ENCODE data around the gene PTOV1.
A peak's percentile ranks its signal among the peaks of the same experiment; 100 is the strongest.

The PTOV1 gene

DNA sequence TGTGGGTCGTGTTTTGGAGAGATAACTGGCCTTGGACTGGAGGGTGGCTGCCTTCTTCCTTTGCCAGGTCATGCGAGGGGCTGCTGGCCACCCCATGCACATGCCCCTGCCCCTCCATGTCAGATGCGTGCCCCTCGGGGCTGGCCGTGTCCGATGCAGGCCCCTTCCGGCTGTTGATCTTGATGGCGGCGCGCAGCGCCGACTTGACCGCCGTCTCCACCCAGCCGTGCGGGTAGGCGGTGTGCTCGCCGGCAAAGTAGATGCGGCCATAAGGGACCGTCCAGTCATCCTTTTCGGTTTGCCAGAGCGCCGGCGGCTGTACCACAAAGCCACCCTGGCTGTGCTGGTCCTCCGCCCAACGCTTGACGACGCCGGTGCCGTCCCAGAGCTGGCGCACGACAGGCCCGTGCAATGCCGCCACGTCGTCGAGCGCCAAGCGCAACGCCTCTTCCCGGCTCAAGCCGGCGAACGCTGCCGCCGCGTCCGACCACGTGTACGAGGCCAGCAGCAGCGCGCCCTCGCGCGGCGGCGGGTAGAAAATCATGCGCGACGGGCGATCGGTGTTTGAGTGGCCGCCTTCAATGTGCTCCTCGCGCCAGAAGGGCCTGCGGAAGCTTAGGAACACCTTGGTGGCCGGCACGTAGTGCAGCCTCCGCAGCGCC, 38.9 kb downstream of the PTOV1 start:
- peak; percentile 63 for ATAC-seq
- peak; percentile 80 for DNase-seq

DNA sequence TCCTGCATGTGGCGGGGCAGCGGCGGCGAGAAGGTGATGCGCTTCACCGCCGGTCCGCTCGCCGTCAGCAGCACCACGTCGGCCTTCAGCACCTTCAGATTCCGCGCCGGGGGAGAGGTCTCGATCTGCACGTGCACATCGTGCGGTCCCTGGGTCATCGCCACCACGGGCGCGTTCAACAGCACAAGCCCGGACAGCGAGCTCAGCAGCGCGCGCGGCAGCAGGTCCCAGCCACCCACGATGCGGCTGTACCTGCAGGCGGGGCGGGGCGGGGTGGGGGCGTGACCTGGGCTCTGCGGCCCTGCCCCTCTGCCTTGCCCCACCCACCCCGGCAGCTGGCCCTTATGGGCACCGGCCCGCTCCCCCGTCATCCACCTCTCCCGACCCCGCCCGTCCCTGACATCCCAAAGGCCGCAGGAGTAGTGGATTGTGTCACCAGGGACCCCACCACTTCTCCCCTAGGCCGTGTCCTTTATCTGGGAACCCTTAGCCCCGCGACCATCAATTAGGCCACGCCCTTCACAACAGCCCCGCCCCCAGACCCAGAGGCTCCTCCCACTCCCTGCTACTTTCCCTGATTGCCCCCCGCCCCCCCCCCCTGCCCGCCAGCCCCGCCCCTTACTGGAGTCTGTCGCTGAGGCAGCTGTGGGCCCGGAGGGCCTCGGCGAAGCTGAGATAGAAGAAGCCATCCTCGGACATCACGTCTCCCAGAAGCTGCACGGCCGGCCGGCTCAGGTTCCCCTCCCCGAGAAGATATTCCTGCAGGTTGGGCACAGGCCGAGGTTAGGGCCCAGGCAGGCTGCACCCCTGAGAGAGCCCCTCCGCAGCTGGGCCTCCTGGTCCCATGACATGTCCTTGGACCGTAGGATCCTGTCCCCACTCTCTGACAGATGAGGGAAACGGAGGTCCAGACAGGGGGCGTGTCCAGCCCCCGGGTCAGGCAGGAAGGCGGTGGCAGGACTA, 39.7 kb downstream of the PTOV1 start:
- DNase-seq (peak; percentile 69), ATAC-seq (peak; percentile 44)

DNA sequence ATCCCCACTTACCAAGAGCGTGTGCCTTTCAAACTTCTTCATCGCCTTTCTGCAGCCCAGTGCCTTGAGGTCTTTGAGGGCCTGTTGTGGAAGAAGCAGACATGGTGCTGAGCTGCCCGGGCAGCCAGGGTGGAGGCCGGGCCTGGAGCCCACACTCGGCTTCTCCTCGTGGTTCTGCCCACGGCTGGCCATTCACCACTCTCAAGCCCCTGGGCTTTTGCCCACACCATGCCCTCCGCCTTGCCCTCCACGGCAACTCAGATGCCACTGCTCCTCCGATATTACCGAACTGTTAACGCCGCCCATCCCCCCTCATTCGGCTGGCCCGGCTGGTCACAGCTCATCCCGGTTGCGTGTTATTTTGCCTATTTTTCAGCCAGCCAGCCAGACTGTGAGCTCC, 40.4 kb downstream of the PTOV1 start:
- DNase-seq: no peak
- no peak for ATAC-seq

DNA sequence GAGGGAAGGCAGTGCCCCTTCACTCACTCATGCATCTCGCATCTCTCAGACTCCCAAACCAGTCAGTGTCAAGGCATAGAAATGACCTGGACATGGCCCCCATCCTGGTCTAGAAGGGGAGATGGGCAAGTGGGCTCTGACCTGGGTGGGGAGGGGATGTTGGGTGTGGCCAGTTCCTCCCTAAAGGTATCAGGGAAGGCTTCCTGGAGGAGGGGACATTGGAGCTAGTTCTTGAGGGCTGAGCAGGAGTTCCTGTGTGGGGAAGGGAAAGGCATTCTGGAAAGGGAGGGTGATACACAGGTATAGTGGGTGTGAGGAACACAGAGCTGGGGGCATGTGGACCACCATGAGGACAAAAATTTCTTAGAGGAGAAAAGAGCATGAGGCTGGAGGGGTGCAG, 41.8 kb downstream of the PTOV1 start:
- DNase-seq: no peak
- no peak for ATAC-seq

- ATAC-seq: no peak
- DNase-seq: no peak
Observed at GRCh38 chr19:49894011-49894664, 43.2 kb downstream of the PTOV1 start.

- peak; percentile 58 for DNase-seq
- peak; percentile 41 for ATAC-seq
Observed at GRCh38 chr19:49894879-49895565, 44.1 kb downstream of the PTOV1 start.

DNA sequence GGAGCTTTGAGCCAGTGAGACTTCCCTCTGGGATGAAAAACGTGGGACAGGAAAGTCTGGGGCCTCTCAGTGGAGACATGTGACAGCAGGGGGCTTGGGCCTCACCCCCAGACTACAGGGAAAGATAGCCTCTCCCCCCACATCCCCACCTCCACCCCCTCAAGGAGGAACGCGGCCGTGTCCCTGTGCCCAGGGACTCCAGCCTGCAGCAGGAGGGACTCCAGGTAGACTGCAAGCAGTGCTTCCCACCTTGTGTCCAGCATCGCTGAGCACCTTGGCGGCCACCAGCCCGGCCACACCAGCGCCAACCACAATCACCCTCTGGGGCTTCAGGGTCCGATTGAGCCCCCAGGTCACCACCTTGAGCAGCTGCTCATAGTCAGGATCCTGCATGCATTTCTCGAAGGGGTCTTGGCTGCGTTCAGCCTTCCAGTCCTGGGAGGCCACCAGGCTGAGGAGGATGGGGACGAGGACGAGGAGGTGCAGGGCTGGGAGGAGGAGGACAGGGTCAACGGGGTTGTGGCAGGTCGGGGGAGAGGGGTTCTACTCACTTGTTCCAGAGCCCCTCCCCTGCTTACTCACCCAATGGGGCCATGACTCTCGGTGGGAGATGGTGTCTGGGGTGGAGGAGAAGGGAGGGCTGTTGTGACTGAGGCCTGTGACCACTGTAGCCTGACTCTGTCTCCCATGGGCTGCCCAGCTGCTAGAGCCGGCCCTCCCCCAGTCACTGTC, 44.8 kb downstream of the PTOV1 start:
- no peak for DNase-seq

GRCh38 chr19:49896863-49897621, 46.1 kb downstream of the PTOV1 start, which contains the start of gene IL4I1:
Gene IL4I1 (minus strand): TSS chr19:49896887. CDS start chr19:49896160, 727 bp downstream.
- ATAC-seq: peak; percentile 70

More for the DNA sequence above, 44.8 kb downstream of the PTOV1 start:
- no peak for ATAC-seq

GRCh38 chr19:49904136-49904535, 53.2 kb downstream of the PTOV1 start:
- DNase-seq (no peak), ATAC-seq (no peak)

More at GRCh38 chr19:49896863-49897621, 46.1 kb downstream of the PTOV1 start, which contains the start of gene IL4I1:
- peak; percentile 76 for DNase-seq

DNA sequence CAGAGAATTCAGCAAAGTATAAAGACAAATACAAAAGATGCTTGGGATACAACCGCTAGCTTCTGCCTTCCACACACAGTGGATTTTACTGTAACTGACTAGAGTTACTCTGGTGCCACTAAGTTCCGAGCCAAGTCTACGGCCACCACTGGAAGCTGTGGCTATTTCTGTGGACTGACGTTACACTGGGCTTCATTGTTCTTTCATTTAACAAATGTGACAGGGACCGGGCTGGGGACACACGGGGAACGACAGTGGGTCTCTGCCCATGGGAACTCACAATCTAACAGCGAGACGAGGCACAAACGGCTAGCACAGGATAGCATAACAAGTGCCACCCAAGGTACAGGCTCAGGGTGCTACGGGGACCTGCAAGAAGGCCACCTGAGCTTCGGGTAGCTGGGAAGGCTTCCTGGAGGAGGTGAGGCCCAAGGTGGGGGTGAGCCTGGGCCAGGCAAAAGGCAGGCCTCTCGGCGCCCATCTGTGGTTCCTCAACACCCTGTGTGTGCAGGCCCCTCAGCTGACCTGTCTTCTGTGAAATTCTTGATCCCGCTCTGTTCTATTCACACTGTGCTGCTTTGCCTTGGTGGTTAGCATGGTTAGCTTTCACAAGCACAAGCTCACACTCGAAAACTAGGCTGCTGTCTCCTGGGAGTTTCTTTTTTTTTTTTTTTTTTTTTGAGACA, 56.1 kb downstream of the PTOV1 start:
- ATAC-seq (no peak), DNase-seq (no peak)

- peak; percentile 11 for ATAC-seq
- no peak for DNase-seq
Observed at GRCh38 chr19:49907745-49908446, 56.9 kb downstream of the PTOV1 start.

- DNase-seq: no peak
- ATAC-seq: no peak
Observed at GRCh38 chr19:49908480-49909420, 57.8 kb downstream of the PTOV1 start.

GRCh38 chr19:49910179-49910578, 59.2 kb downstream of the PTOV1 start:
- ATAC-seq: no peak
- no peak for DNase-seq

Data from stimulated activated naive CD8-positive, alpha-beta T cell treated with anti-CD3 and anti-CD28 coated beads, Interleukin-15, Interleukin-2, amounts not matched to agents 100 U/mL and 50 U/mL, for 24 hours (primary cell).